CMK (cell line): Measurements from ENCODE around the gene RASGRF2.
"Not testable (repeated sequence)": the region's sequence is repeated elsewhere in the genome, so short reads cannot be mapped to it uniquely, and the experiment has no call there.

Experiments used
- DNase-seq: peaks from one replicate; pipeline ENCODE4 v3.0.0-alpha.2; 2010; ENCODE audit warnings: low read depth

Gene RASGRF2

GRCh38 chr5:80986382-80986781, 26.2 kb downstream of the RASGRF2 start:
- DNase-seq = no peak

GRCh38 chr5:80987078-80987766, 27.1 kb downstream of the RASGRF2 start:
- no peak for DNase-seq

GRCh38 chr5:80988419-80988935, 28.3 kb downstream of the RASGRF2 start:
- DNase-seq = no peak

- no peak for DNase-seq
These were observed 29.7 kb downstream of the RASGRF2 start for GRCh38 chr5:80989883-80990282.

GRCh38 chr5:80990527-80990926, 30.4 kb downstream of the RASGRF2 start:
- DNase-seq = no peak

- DNase-seq = no peak
These were observed 30.8 kb downstream of the RASGRF2 start for GRCh38 chr5:80990971-80991370.

- DNase-seq = no peak
These were observed 35.7 kb downstream of the RASGRF2 start for GRCh38 chr5:80995908-80996307.

- no peak for DNase-seq
These were observed 38.4 kb downstream of the RASGRF2 start for GRCh38 chr5:80998590-80998979.

GRCh38 chr5:81003811-81004386, 43.7 kb downstream of the RASGRF2 start:
- DNase-seq = no peak

GRCh38 chr5:81005708-81006107, 45.5 kb downstream of the RASGRF2 start:
- no peak for DNase-seq

- no peak for DNase-seq
These were observed 46.1 kb downstream of the RASGRF2 start for GRCh38 chr5:81006231-81006630.

GRCh38 chr5:81006947-81007636, 46.9 kb downstream of the RASGRF2 start:
- no peak for DNase-seq

GRCh38 chr5:81007637-81008027, 47.5 kb downstream of the RASGRF2 start:
- DNase-seq = no peak

GRCh38 chr5:81010336-81011169, 50.4 kb downstream of the RASGRF2 start:
- DNase-seq = no peak

- DNase-seq = no peak
These were observed 54.2 kb downstream of the RASGRF2 start for GRCh38 chr5:81014348-81014747.

GRCh38 chr5:81016116-81016515, 56.0 kb downstream of the RASGRF2 start:
- no peak for DNase-seq

- DNase-seq = no peak
These were observed 57.2 kb downstream of the RASGRF2 start for GRCh38 chr5:81017320-81017719.

- not testable (repeated sequence) for DNase-seq
These were observed 58.4 kb downstream of the RASGRF2 start for GRCh38 chr5:81018608-81019007.

GRCh38 chr5:81019748-81020147, 59.6 kb downstream of the RASGRF2 start:
- DNase-seq = no peak

- DNase-seq = no peak
These were observed 60.5 kb downstream of the RASGRF2 start for GRCh38 chr5:81020478-81021167.

GRCh38 chr5:81021486-81021885, 61.3 kb downstream of the RASGRF2 start:
- DNase-seq = no peak
